GM21381 (cell line): ENCODE measurements around the gene HMG20B.

Experiments used
- ATAC-seq: cut with Tn5 transposase; IDR thresholded peaks from one replicate; pipeline ENCODE4 v1.9.1; 2021; ENCODE audit warnings: mild to moderate bottlenecking, moderate library complexity; ENCODE audit not compliant: unreplicated experiment

Gene HMG20B

DNA sequence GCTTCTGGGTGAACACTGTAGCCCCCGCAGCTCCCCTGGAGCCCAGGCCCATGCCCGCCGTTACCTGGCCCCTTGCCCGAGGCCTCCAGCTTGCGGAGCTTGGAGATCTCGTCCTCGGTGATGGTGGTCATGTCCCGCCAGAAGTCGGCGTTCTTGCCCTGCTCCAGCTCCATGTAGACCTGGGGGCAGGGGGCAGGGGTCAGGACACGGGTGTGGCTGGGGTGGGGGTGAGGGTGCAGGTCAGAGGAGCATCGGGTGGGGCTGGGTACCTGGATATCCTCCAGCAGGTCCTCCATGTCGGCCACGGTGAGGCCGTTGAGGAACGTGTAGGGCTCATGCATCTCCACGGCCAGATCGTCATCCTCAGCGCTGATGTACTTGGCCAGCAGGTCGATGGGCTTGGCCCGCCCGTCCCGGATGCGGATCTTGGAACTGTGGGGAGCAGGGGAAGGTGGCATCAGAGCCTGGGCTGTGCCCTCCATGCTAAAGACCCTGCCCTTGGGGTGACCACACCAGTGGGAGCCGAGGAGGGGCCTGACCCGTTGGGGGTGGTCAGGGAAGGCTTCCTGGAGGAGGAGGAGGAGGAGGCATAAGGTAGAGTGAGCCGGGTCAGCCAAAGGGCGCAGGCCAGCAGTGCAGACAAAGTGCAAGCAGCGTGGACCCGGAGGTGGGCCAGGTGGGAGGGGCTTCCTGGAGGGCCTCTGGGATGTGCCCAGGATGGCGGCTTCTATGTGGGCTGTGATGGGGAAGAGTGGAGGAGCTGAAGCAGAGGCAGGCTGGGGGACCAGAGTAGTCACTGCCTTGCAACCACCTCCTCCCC, 46.3 kb downstream of the HMG20B start:
- ATAC-seq, result no peak

DNA sequence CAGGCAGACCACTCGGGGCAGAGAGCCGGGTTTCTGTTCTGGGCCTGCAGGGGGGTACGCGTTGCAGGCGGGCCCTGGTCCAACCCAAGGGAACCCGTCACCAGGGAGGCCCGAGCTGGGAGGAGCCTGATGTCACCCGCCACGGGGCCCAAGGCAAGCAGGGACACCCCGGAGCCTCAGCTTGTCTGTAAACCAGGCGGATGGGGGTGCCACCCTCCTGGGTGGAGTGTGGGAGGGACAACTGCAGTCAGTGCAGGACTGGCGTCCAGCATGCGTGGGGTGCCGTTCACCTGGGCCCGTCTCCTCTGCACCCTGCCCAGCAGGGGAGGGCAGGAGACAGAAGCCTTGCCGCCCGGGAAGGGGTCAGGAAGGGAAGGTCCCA, 46.9 kb downstream of the HMG20B start:
- no peak for ATAC-seq

DNA sequence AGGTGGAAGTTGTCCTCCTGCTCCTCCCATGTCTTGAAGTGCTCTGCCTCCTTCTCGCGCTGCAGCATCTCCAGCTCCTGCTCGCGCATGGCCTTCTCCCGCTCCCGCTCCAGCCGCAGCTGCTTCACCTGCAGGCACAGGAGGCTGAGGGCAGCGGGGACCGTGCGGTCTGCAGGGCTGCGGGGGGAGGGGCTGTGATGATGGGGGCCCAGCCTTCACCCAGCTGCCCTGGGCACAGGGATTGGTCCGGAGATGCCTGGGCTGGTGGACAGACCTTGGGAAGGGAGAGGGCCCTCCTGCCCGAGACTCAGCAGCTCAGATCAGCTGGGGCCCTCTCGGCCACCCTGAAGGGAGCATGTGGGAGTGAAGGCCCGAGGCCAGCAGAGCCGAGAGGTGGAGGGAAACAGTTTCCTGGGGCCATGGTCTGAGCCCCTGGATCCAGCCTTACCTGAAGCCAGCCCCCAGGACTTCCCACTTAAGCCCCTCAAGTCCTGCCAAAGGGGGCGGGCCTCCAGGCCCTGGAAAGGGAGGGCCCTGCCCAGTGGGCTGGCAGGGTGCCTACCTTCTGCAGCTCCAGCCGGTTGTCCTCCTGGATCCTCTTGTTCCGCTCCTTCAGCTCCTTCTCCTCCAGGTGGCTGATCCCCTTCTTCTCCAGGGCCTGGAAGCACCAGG, 47.5 kb downstream of the HMG20B start:
- no peak for ATAC-seq

DNA sequence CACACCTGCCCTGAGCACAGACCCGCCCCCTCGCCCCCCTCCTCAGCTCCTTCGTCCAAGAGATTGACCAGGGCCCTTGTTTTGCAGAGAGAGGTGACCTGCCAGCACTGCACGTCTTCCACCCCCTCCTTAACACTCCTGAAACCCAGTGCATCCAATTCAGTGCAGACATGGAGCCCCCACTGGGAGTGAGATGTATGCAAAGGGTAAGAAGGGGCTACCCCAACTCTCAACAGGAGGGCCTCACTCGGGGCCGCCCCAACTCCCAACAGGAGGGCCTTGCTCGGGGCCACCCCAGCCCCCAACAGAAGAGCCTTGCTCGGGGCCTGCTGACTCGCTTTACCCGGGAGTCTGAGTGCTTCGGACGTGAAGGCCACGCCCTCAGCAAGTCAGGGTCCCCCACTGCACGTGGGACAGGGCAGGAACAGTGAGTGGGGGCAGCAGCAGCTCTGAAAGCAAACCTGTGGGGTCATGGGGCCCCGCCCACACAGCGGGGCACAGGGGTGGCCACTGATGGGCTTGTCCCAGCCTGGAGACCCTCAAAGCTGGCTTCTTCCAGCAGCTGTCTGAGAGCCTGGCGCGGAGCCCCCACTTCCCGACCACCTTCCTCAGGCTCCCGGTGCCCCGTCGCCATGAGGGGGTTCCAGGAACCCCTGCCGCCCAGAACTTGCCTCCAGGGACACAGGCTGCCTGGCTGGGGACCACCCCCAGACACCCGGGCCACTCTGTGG, 48.2 kb downstream of the HMG20B start:
- ATAC-seq, result no peak

DNA sequence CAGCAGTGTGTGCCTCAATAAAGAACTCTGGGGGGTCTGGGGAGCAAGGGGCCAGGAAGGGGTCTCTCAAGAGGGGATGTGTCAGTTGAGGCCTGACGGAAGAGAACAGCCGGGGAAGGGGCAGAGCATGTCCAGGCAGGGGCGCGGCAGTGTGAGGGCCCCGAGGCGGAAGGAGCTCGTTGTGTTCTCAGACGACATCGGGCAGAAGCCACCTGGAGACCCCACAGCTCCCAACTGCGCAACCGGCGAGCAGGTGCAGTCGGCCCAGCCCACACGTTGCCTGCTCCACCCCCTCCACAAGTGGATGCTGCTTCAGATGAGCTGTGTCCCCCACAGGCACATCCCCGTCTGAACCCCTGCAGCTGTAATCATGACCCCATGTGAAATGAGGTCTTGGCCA, 48.9 kb downstream of the HMG20B start:
- ATAC-seq, result no peak

DNA sequence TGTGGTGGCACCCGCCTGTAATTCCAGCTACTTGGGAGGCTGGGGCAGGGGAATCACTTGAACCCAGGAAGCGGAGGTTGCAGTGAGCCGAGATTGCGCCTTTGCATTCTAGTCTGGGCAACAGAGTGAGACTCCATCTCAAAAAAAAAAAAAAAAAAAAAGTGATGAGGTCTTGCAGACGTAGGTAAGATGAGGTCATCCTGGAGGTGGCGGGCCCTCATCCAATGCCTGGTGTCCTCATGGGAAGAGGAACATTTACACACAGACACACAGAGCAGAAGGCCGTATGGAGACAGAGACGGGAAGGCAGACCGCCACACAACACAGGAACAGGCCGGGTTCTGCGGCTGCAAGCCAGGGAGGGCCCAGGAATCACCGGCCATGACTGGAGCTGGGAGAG, 49.5 kb downstream of the HMG20B start:
- no peak for ATAC-seq

DNA sequence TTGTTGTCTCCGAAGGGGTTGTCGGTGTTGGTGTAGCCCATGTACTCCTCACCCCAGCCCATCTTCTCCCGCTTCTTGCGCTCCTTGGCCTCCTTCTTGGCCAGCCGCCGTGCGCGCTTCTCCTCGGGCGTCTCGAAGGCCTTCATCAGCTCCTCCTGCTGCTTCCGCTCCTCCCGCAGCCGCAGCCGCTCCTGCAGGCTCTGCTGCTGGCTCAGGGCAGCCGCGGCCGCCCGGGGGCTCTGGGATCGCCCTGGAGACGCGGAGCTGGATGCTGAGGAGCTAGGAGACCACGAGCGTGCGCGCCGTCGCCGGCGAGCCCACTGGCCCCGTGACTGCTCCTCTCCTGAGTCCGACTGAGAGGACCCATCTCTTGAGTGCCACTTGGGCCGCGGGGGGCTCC, 51.0 kb downstream of the HMG20B start:
- no peak for ATAC-seq

DNA sequence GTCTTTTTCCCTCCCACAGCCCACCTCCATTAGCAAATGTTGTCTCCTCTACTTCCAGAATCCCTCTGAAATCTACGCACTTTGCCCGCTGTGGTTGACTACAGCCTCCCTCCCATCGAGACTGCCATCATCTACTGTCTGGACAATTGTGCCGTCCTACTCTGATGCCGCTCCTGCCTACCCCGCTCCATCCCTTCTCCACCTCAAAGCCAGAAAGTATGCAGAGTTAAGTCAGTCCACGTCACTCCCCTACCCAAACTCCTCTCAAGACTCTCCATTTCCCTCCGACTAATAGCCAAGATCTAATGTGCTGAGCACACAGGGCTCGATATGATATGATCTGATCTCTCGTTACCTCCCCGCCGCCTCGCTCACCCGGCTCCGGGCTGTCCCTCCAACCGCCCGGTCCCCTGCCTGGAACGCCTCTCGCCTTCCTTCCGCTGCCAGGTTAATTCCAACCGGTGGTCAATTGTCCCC, 53.3 kb downstream of the HMG20B start:
- no peak for ATAC-seq

DNA sequence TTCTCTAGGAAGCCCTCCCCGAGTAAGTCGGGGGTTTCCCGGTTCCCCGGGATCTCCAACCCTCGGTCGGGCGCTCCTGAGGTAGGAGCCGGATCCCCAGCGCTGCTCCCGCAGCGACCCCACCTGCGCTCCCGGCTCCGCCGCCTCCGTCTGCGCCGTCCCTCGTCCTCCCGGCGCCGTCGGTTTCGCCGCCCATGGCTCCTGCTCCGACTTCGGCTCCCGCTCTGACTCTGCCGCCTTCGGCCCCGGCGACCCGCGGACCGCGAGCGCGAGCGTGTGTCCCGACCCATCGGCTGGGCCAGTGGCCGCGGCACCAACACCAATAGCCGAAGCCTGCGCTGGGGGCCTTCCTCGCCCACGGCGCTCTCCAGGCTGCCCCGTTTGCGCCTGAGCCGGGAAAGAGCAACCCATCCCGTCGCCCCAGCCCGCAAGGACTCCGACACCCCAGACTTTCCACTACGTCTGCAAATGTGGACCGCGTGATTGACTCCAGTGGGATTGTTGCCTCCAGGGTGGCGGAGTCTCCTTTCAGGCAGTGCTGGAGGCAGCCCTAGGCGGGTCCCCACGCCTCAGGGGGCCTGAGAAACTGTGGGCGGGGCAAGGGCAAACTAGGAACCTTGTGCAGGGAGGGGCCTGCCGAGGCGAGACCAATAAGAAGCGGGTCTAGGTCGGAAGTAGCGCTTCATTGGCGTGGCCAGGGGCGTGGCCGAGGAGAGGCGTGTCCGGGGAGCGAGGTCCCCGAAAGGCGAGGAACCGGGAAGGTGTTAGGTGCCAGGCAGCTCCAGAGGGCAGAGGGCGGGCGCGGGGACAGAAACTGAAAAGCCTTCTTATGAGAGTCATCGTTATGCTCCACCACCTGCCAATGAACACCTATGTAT, 54.0 kb downstream of the HMG20B start, which contains the start of gene CACTIN:
CACTIN (minus strand) TSS at position 318 of the 878 bp plus-strand sequence; CDS start at position 290, 28 bp downstream.
- ATAC-seq, result peak; percentile 86

DNA sequence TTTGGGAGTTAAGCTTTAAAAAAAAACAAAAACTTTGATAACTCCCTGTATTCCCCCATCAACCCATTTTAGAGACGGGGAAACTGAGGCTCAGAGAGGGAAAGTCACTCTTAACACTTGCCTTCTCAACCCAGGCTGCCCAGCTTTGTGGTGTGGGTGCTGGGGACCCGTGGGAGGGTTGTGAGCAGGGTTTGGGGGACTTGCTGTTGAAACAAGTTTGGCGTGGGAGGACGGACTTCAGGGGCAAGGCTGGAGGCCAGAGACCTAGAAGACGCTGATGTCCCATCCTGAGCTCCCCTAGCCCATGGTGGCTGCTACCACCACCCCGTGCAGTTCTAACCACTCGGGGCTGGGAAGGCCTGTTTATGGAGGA, 54.6 kb downstream of the HMG20B start:
- no peak for ATAC-seq
